ENCODE measurements around the gene DOP1B.
A peak's percentile ranks its signal among the peaks of the same experiment; 100 is the strongest.
"Not testable (repeated sequence)": the region's sequence is repeated elsewhere in the genome, so short reads cannot be mapped to it uniquely, and the experiment has no call there.

DOP1B gene, protein sequence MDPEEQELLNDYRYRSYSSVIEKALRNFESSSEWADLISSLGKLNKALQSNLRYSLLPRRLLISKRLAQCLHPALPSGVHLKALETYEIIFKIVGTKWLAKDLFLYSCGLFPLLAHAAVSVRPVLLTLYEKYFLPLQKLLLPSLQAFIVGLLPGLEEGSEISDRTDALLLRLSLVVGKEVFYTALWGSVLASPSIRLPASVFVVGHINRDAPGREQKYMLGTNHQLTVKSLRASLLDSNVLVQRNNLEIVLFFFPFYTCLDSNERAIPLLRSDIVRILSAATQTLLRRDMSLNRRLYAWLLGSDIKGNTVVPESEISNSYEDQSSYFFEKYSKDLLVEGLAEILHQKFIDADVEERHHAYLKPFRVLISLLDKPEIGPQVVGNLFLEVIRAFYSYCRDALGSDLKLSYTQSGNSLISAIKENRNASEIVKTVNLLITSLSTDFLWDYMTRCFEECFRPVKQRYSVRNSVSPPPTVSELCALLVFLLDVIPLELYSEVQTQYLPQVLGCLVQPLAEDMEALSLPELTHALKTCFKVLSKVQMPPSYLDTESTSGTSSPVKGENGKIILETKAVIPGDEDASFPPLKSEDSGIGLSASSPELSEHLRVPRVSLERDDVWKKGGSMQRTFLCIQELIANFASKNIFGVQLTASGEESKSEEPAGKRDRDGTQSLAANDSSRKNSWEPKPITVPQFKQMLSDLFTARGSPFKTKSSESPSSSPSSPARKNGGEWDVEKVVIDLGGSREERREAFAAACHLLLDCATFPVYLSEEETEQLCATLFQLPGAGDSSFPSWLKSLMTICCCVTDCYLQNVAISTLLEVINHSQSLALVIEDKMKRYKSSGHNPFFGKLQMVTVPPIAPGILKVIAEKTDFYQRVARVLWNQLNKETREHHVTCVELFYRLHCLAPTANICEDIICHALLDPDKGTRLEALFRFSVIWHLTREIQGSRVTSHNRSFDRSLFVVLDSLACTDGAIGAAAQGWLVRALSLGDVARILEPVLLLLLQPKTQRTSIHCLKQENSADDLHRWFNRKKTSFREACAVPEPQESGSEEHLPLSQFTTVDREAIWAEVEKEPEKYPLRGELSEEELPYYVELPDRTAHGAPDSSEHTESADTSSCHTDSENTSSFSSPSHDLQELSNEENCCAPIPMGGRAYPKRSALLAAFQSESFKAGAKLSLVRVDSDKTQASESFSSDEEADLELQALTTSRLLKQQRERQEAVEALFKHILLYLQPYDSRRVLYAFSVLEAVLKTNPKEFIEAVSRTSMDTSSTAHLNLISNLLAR (N-terminal part only)
- total RNA-seq: 53.0 to 60.8 reads per million in 2 donors

DNA sequence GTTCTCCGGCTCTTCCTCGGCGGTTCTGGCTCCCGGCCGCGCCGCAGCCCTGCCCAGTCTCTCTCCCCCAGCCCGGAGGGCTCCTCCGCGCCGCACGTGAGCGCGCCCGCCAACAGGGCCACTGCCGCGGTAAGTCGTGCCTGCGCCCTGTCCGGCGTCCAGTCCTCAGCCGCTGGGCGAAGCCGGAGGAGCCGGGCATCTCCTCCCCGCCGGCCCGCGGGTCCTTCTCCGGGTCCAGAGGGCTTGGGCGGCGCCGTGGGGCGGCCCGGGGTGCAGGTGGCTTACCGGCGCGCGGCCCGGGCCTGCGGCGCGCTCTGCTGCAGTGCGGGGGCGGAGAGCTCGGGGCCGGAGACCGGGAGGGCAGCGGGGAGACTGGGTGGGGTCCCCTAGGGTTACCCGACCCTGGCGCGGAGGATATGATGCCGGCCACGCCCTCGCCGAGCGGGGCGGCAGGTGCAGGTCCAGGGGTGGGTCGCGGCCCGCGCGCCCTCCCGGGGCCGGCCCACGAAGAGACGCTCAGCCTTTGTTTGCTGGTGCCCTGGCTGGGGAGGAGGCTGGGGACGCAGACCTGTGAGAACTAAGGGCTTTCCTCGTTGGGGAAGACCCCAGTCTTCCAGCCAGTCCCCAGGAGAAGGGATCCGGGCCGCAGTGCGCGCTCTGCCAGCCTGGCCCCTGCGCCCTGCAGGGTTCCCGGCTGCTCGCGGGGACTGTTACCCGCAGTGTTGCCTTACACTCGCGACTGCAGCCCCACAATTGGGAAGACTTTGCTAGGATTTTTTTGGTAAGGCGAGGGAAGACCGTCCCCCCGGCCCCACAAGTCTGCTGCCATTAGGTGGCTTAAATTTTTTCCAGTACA, at the start of gene DOP1B:
Gene DOP1B, plus strand, starts transcription at position 10 of the 856 bp plus-strand sequence. CDS start 7,910 bp downstream, outside the sequence.
- DNase-seq: peak in 3 of 5 experiments; percentile 10 to 42 (median 24)

DNA sequence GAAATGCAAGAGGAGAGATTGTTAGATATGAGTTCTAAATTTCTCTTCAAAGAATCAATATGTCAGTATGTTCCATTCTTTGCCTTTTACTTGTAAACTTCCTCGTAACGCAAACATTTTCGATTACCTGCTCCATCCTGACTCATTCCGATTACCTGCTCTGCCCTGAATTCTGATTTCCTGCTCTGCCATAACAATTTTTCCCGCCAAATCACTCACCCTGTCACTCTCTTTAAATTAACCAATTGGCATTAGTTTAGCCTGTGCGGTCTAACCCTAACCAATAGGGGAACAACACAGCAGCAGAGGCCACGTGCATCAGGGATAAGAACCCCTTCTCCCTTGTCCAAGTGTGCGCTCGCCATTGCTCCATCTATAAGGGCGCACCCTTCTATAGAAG, 46.8 kb upstream of the DOP1B start:
- DNase-seq: no peak

DNA sequence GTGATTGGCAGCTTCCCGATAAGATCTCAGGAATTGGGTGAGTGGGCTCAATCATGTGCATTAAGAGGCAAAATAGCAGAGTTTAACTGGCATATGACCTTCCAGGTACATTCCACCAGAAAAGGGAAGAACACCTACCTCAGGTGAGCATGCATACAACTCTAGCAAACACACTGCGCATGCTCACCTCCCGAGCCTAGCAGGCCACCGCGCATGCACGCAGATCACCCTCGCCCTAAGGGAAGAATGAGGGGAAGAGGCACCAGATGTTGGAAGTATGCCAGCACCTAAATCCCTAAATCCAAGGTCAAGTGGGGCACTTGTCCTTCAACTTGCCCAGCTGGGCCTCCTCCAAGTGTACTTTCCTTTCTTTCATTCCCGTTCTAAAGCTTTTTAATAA, 45.4 kb upstream of the DOP1B start:
- no peak for DNase-seq

DNA sequence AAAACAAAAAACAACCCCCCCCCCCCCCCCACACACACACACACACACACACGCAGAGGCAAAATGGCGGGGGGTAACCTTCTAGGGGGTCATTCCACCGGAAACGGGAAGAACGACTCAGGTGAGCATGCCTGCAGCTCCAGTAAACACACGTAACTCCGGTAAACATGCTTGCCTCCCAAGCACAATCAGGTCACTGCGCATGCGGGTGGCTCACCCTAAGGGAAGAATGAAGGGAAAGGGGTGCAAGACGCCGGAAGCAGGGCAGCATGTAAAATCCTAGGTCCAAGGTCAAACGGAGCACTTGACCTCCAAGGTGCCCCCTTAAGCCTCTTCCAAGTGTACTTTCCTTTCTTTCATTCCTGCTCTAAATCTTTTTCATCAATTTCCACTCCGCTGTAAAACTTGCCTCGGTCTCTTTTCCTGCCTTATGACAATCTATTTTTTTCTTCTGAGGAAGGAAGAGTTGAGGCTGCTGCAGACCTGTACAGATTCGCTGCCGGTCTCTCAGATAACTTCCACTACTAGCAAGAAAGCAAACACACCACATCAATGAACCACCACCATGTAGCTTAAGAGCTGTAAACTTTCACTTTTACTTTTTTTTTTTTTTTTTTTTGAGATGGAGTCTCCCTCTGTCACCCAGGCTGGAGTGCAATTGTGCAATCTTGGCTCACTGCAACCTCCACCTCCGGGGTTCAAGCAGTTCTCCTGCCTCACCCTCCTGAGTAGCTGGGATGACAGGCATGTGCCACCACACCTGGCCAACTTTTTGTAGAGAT, 42.8 kb upstream of the DOP1B start:
- peak; percentile 22 to 91 (median 57) for DNase-seq

DNA sequence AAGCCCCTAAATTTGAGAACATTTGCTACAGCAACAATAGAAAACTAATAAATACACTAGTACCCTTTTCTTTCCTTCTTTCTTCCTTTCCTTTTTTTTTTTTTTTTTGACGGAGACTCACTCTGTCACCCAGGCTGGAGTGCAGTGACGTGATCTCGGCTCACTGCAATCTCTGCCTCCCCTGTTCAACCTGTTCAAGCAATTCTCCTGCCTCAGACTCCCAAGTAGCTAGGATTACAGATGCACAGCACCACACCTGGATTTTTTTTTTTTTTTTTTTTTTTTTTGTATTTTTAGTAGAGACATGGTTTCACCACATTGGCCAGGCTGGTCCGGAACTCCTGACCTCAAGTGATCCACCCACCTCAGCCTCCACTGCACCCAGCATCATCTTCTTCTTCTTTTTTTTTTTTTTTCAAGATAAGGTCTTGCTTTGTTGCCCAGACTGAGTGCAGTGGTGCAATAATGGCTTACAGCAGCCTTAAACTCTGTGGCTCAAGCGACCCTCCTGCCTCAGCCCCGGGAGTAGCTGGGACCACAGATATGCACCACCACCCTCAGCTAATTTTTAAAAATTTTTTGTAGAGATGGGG, 41.4 kb upstream of the DOP1B start:
- no peak for DNase-seq

DNA sequence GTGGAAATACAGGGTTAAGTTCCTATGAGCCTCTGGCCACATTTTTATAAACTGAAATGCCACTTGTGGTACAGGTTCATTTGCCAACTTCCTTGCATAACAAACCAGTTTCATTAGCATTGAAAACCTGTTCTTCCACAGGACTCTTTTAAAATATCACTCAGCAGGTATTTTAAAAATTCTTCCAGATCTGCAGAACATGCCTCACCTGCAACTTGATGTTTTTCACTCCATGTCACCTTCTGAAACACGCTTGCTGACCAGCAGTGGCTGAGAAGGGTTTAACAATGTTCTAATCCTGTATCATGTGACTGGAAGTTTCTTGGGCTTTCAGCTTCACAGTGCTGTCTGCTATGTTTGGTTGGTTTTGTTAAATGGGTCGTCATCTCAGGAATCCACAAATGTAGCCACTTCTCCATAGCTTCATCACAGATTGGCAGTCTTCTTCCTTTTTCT, 39.3 kb upstream of the DOP1B start:
- no peak for DNase-seq

DNA sequence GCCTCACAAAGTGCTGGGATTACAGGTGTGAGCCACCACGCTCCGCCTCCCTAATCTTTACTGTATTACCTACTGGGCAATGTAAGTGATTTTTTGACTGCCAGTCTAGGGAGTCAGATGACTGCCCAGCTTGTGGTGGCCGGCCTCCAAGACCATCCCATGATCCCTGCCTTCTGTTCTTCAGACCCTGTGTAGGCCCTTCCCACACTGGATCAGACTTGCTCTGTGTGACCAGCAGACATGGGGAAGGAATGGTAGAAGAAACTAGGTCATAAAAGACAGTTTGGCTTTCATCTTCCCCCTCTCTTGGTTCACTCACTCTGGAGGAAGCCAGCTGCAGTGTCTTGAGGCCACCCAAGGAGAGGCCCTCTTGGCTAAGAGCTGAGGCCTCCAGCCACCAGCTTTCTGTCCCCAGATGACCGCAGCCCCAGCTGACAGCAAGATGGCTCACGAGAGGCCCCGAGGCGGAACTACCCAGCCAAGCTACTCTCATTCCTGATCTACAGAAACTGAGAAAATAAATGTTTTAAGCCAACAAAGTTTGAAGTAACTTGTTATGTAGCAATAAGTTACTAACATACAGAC, 36.2 kb upstream of the DOP1B start:
- DNase-seq: no peak

DNA sequence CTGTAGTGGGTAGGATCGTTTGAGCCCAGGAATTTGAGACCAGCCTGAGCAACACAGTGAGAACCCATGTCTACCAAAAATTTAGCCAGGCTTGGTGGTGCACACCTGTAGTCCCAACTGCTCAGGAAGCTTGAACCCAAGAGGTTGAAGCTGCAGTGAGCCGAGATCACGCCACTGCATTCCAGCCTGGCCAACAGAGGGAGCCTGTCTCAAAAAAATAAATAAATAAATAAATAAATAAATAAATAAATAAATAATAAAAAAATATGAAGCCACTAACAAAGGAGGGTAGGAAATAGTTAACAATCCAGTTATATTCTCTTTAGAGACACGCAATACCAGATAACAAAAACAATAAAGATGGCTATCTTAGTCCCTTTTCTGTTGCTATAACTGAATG, 33.6 kb upstream of the DOP1B start:
- no peak for DNase-seq

DNA sequence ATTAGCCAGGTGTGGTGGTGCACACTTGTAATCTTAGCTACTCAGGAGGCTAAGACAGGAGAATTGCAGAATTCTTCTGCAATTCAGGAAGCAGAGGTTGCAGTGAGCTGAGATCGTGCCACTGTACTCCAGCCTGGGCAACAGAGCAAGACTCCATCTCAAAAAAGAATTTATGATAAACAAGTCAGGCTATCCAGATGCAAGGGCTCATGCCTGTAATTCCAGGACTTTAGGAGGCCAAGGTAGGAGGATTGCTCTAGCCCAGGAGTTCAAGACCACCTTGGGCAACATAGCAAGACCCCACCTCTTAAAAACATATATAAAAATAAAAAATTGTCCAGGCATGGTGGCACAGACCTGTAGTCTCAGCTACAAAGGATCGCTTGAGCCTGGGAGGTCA, 32.2 kb upstream of the DOP1B start:
- no peak for DNase-seq

DNA sequence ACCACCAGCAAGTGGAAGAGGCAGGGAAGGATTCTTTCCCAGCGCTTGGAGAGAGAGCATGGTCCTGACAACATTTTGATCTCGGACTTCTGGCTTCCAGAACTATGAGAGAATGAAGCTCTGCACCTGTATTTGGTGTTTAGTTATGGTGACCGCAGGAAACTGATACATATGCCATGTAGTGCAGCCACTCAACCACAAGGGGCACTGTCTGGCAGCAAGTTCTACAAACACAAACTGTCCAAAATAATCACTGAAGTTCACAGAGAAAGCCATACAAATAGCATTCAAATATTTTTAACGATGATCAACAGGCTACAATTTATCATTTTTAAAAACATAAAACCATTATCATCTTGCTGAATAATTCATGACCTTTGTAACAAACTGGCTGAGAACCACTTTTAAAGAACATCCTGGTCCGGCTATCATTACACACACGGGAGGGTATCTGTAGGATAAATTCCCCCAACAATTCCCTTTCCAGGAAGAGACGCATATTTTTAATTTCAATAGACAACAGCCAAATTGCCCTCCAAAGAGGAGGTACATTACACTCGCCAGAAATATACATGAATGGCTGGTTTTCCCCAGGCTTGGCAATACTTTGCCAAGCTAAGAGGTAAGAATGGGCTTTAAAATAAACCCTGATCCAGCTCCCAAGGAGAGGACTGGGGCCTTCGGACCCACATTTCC, 31.0 kb upstream of the DOP1B start:
- peak in 3 of 5 experiments; percentile 34 to 74 (median 41) for DNase-seq

DNA sequence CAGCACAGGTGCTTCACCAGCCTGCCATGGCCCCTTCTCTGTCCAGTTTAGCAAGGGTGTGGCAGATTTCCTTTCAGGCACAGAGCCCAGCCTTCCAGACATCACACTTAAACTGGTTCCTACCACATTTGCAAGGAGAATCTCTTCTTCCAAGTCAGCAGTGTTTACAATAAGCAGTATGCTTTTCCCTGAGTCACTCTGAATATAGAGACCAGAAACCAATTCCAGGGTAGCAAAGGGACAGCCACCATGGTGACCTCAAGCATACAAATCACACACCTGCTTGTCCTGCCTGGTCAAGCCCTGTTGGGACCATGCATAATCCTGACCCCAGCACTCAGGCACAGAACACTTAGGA, 30.4 kb upstream of the DOP1B start:
- DNase-seq: no peak

DNA sequence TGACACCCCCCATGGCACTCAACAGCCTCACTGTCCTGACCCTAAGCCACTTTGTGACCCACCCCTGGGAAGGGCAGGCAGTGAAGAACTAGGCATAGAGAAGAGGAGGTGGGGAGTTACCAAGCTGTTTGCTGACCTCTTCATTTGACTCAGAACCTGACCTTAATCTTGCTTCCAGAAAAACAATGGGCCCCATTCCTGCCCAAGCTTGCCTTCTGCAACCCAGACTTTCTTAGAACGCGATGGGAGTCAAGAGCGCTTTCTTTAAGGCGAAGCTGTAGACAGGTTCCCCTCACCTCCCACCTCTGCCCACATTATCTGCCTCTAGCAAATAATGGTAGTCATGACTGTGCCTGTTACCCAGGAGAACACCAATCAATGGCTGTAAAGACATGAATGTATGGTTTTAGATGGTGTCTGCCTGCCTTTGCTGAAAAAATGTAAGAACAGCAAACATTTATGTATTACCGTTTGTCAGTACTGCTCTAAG, 30.0 kb upstream of the DOP1B start:
- no peak for DNase-seq

DNA sequence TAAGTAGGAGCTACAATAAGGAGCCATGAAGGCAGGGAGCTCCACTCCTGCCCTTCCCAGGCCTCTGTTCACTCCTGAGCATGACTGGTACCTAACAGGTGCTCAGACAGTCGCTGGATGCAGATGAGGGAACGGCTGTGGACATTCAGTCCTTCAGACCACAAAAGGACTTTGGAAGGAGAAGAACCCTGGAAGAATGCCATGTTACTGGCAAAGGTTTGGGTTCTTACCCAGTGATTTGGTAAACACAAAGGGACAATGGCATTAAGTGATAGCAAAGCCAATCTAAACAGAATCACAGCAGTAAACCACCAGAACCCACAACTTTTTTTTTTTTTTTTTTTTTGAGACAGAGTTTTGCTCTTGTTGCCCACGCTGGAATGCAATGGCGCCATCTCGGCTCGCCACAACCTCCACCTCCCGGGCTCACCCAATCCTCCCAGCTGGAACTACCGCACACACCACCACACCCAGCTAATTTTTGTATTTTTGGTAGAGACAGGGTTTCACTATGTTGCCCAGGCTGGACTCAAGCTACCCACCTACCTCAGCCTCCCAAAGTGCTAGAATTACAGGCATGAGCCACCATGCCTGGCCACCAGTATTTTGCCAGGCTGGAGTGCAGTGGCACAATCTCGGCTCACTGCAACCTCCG, 29.2 kb upstream of the DOP1B start:
- no peak for DNase-seq

DNA sequence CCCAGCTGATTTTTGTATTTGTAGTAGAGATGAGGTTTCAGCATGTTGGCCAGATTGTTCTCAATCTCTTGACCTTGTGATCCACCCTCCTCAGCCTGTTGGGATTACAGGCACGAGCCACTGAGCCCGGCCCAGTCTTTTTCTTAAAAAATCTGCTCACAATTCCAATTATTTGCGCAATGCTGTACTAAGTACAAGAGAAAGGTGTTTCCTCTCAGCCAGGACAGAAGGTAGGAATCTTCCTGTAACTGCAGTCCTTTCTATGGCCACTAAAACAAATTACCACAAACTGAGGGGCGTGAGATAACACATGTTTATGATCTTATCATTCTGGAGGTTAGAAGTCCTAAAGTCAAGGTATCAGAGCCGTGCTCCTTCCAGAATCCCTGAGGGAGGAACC, 28.6 kb upstream of the DOP1B start:
- no peak for DNase-seq

DNA sequence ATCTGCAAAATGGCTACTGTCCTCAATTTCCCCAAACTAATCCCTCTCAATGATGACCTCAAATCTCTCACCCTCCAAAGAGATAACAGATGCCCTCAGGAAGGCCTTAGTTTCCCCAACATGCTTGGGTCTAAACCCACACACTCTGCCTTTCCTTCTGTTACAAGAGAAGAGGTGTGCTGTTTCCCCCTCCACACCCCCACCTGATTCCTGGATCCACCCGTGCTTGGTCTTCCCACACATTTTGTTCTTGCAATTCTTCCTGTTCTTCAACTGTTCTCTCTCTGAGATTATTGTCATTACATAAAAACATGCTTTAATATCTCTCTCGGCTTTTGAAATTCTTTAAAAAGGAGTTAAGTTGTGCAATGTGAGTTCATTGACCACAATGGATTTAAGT, 27.4 kb upstream of the DOP1B start:
- DNase-seq: no peak

DNA sequence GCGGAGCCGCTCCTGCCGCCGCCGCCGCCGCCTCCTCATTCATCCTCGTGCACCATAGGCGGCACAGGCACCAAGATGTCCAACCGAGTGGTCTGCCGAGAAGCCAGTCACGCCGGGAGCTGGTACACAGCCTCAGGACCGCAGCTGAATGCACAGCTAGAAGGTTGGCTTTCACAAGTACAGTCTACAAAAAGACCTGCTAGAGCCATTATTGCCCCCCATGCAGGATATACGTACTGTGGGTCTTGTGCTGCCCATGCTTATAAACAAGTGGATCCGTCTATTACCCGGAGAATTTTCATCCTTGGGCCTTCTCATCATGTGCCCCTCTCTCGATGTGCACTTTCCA, 26.2 kb upstream of the DOP1B start:
- not testable (repeated sequence) for DNase-seq

DNA sequence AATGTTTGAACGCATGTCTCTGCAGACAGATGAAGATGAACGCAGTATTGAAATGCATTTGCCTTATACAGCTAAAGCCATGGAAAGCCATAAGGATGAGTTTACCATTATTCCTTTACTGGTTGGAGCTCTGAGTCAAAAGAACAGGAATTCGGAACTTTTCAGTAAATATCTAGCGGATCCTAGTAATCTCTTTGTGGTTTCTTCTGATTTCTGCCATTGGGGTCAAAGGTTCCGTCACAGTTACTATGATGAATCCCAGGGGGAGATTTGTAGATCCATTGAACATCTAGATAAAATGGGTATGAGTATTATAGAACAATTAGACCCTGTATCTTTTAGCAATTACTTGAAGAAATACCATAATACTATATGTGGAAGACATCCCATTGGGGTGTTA, 25.8 kb upstream of the DOP1B start:
- not testable (repeated sequence) for DNase-seq

DNA sequence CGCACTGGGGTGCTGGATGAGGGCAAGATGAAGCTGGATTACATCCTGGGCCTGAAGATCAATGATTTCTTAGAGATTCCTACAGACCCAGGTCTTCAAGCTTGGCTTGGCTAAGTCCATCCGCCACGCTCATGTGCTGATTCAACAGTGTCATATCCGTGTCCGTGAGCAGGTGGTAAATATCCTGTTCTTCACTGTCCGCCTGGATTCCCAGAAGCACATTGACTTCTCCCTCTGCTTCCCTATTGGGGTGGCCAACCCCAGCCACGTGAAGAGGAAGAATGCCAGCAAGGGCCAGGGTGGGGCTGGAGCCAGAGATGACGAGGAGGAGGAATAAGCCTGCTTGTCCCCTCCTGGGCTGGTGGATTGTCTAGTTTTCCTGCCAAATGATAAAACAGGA, 23.9 kb upstream of the DOP1B start:
- DNase-seq: no peak

All from T-helper 2 cell (primary cell).